A172 (cell line): Measurements from ENCODE around the gene KCTD2. TPM values are rescaled to one million over a fixed set of nuclear protein-coding genes. Genes with fewer than 3 reads are reported as not detected.
"Not testable (repeated sequence)": the region's sequence is repeated elsewhere in the genome, so short reads cannot be mapped to it uniquely, and the experiment has no call there.

ENCODE experiments used
- DNase-seq: peaks from one replicate; pipeline ENCODE4 v3.0.0-alpha.2; 2015; ENCODE audit warnings: low spot score
- total RNA-seq: library from RNA; depleted of rRNA; stranded (reverse); fragments of >200 nt; shearing (Covaris generic); gene quantifications from 2 replicates; pipeline ENCODE4 v1.2.3, GENCODE V29; 2014

KCTD2 gene
- total RNA-seq, 1 experiment from 2014 or later: 25.6 TPM

GRCh38 chr17:75051941-75052340 is 4.9 kb downstream of the KCTD2 start:
- DNase-seq: no peak

GRCh38 chr17:75059369-75060345 is 12.6 kb downstream of the KCTD2 start:
- peak; percentile 38 for DNase-seq

GRCh38 chr17:75060434-75061054 is 13.5 kb downstream of the KCTD2 start:
- no peak for DNase-seq

GRCh38 chr17:75061055-75061438 is 14.0 kb downstream of the KCTD2 start:
- DNase-seq: no peak

- no peak for DNase-seq
Measured at GRCh38 chr17:75061618-75062017, 14.6 kb downstream of the KCTD2 start.

GRCh38 chr17:75063201-75063600 is 16.2 kb downstream of the KCTD2 start:
- DNase-seq: no peak

- DNase-seq: no peak
Measured at GRCh38 chr17:75063626-75064025, 16.6 kb downstream of the KCTD2 start.

GRCh38 chr17:75064040-75064439 is 17.0 kb downstream of the KCTD2 start:
- DNase-seq: no peak

GRCh38 chr17:75064460-75064859 is 17.4 kb downstream of the KCTD2 start:
- DNase-seq: no peak

- DNase-seq: no peak
Measured at GRCh38 chr17:75064867-75065561, 18.0 kb downstream of the KCTD2 start.

- peak; percentile 50 for DNase-seq
Measured at GRCh38 chr17:75065562-75066151, 18.6 kb downstream of the KCTD2 start.

GRCh38 chr17:75067856-75068255 is 20.8 kb downstream of the KCTD2 start:
- peak; percentile 45 for DNase-seq

- DNase-seq: no peak
Measured at GRCh38 chr17:75068750-75069149, 21.7 kb downstream of the KCTD2 start.

GRCh38 chr17:75069783-75070182 is 22.8 kb downstream of the KCTD2 start:
- DNase-seq: peak; percentile 52

GRCh38 chr17:75071478-75072271 is 24.6 kb downstream of the KCTD2 start:
- not testable (repeated sequence) for DNase-seq

- not testable (repeated sequence) for DNase-seq
Measured at GRCh38 chr17:75072909-75073308, 25.9 kb downstream of the KCTD2 start.

- no peak for DNase-seq
Measured at GRCh38 chr17:75073618-75074047, 26.6 kb downstream of the KCTD2 start.

GRCh38 chr17:75074532-75074931 is 27.5 kb downstream of the KCTD2 start:
- no peak for DNase-seq

- no peak for DNase-seq
Measured at GRCh38 chr17:75075597-75076336, 28.7 kb downstream of the KCTD2 start.

GRCh38 chr17:75077072-75077495 is 30.1 kb downstream of the KCTD2 start:
- no peak for DNase-seq
